Measurements from ENCODE around the gene MICU2. TPM values are rescaled to one million over a fixed set of nuclear protein-coding genes. Genes with fewer than 3 reads are reported as not detected.

MICU2 gene
- total and polyA plus RNA-seq, 2 experiments from 2014 or later, result 51.0 to 122 TPM

DNA sequence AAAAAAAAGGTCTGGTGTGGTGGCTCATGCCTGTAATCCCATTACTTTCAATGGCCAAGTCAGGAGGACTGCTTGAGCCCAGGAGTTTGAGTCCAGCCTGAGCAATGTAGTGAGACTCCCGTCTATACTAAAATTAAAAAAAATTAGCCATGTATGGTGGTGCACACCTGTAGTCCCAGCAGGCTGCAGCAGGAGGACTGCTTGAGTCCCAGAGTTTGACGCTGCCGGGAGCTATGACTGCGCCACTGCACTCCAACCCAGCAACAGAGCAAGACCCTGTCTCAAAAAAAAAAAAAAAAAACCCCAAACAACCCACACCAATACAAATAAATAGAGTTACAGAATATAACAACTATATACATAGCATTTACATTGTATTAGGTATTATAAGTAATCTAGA, 65.7 kb downstream of the MICU2 start (continued):
- no peak for TF ChIP-seq POLR2AphosphoS5 (IDR thresholded peaks at IDR 0.05; ENCODE audit: low read depth)

DNA sequence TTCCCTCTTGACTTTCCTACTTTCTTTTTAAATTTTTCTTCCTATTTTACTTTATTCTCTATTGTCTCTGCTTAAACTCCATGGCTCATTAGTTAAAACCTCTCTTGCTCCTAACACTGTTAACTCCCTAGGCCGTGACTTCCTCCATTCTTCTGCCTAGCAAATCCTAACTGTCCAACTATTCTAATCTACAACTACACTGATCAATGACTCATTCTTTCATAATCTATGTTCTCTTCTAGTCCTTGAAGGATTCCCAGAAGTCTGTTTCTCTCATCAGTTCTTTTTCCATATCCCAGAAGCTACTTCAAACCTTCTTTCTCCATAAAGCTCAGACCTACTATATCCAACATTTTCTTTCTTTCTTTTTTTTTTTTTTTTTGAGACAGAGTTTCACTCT, 66.9 kb downstream of the MICU2 start:
- Histone ChIP-seq H2AFZ (no peak overlapping the region), H3K27ac (ENCODE audit: low read depth) (no peak overlapping the region), H3K4me1 (ENCODE audit: insufficient read depth) (no peaks in the 10 kb centered on the region), H3K79me2 (replicated peaks; ENCODE audit: insufficient read depth) (peaks cover 2% of the 10 kb centered on the region; the same call in 1 of the 2 replicates), H3K9me2 (ENCODE audit: insufficient read depth) (no peaks in the 10 kb centered on the region), H4K20me1 (replicated peaks; ENCODE audit: insufficient read depth) (no peaks in the 10 kb centered on the region), H3K36me3 (ENCODE audit: insufficient read depth) (no peaks in the 10 kb centered on the region), H3K4me3 (no peak overlapping the region), H3K4me2 (no peak overlapping the region), H3K27me3 (ENCODE audit: insufficient read depth) (no peaks in the 10 kb centered on the region), H3F3A (replicated peaks; ENCODE audit: low read depth) (no peaks in the 10 kb centered on the region)
- Mint-ChIP-seq H3K4me1 (no peaks in the 10 kb centered on the region), H3K9me3 (no peaks in the 10 kb centered on the region), H3K36me3 (ENCODE audit: low read depth) (peaks cover 4% of the 10 kb centered on the region; the same call in 2 of the 3 replicates), H3K27ac (no peak overlapping the region), H3K4me3 (no peak overlapping the region), H3K27me3 (ENCODE audit: insufficient read depth, low read depth, poor library complexity) (no peaks in the 10 kb centered on the region)
- DNase-seq (ENCODE audit: low spot score) (no peak), ATAC-seq (no peak)
- TF ChIP-seq ZNF331 (CRISPR knock-in tag; IDR thresholded peaks at IDR 0.05; ENCODE audit: low read depth), result no peak
- TF ChIP-seq, protein P1, sequence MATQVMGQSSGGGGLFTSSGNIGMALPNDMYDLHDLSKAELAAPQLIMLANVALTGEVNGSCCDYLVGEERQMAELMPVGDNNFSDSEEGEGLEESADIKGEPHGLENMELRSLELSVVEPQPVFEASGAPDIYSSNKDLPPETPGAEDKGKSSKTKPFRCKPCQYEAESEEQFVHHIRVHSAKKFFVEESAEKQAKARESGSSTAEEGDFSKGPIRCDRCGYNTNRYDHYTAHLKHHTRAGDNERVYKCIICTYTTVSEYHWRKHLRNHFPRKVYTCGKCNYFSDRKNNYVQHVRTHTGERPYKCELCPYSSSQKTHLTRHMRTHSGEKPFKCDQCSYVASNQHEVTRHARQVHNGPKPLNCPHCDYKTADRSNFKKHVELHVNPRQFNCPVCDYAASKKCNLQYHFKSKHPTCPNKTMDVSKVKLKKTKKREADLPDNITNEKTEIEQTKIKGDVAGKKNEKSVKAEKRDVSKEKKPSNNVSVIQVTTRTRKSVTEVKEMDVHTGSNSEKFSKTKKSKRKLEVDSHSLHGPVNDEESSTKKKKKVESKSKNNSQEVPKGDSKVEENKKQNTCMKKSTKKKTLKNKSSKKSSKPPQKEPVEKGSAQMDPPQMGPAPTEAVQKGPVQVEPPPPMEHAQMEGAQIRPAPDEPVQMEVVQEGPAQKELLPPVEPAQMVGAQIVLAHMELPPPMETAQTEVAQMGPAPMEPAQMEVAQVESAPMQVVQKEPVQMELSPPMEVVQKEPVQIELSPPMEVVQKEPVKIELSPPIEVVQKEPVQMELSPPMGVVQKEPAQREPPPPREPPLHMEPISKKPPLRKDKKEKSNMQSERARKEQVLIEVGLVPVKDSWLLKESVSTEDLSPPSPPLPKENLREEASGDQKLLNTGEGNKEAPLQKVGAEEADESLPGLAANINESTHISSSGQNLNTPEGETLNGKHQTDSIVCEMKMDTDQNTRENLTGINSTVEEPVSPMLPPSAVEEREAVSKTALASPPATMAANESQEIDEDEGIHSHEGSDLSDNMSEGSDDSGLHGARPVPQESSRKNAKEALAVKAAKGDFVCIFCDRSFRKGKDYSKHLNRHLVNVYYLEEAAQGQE (IDR thresholded peaks at IDR 0.05; ENCODE audit: unreplicated experiment), result no peak
- no peak for TF ChIP-seq JUNB (IDR thresholded peaks at IDR 0.05; ENCODE audit: unreplicated experiment)
- no peak for TF ChIP-seq EZH2phosphoT487 (IDR thresholded peaks at IDR 0.05; ENCODE audit: unreplicated experiment)
- TF ChIP-seq, protein P2, sequence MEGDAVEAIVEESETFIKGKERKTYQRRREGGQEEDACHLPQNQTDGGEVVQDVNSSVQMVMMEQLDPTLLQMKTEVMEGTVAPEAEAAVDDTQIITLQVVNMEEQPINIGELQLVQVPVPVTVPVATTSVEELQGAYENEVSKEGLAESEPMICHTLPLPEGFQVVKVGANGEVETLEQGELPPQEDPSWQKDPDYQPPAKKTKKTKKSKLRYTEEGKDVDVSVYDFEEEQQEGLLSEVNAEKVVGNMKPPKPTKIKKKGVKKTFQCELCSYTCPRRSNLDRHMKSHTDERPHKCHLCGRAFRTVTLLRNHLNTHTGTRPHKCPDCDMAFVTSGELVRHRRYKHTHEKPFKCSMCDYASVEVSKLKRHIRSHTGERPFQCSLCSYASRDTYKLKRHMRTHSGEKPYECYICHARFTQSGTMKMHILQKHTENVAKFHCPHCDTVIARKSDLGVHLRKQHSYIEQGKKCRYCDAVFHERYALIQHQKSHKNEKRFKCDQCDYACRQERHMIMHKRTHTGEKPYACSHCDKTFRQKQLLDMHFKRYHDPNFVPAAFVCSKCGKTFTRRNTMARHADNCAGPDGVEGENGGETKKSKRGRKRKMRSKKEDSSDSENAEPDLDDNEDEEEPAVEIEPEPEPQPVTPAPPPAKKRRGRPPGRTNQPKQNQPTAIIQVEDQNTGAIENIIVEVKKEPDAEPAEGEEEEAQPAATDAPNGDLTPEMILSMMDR (conservative IDR thresholded peaks at IDR 0.05; ENCODE audit: low read depth in 2 of 2), result no peak
- TF ChIP-seq ZNF114 (CRISPR knock-in tag; IDR thresholded peaks at IDR 0.05), result no peak
- no peak for TF ChIP-seq EZH2 (IDR thresholded peaks at IDR 0.05; ENCODE audit: low read depth, unreplicated experiment)
- no peak for TF ChIP-seq NANOG (IDR thresholded peaks at IDR 0.05; ENCODE audit: borderline replicate concordance)
- TF ChIP-seq, protein P3, sequence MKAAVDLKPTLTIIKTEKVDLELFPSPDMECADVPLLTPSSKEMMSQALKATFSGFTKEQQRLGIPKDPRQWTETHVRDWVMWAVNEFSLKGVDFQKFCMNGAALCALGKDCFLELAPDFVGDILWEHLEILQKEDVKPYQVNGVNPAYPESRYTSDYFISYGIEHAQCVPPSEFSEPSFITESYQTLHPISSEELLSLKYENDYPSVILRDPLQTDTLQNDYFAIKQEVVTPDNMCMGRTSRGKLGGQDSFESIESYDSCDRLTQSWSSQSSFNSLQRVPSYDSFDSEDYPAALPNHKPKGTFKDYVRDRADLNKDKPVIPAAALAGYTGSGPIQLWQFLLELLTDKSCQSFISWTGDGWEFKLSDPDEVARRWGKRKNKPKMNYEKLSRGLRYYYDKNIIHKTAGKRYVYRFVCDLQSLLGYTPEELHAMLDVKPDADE (IDR thresholded peaks at IDR 0.05), result no peak

All from GM23338 (cell line).